Osteoblast (primary cell): ENCODE measurements around the gene CTTN. TPM values are rescaled to one million over a fixed set of nuclear protein-coding genes. Genes with fewer than 3 reads are reported as not detected.
A peak's percentile ranks its signal among the peaks of the same experiment; 100 is the strongest.

Source experiments
- DNase-seq: peaks from one replicate; pipeline ENCODE4 v3.0.0; 2011; ENCODE audit warnings: low spot score, mixed read lengths; ENCODE audit not compliant: insufficient read length; ENCODE audit errors: missing footprints
- H2AFZ ChIP-seq: 2 replicates; pipeline ENCODE4 v1.6.0; 2011; ENCODE audit warnings: mild to moderate bottlenecking, low read length
- H3K27ac ChIP-seq: 2 replicates; pipeline ENCODE4 v1.5.1; 2011; ENCODE audit warnings: mild to moderate bottlenecking, low read depth, low read length, moderate library complexity
- H3K27me3 ChIP-seq: 2 replicates; pipeline ENCODE4 v1.6.0; 2012; ENCODE audit warnings: mild to moderate bottlenecking, control low read depth, inconsistent platforms, low read length, moderate library complexity; ENCODE audit not compliant: insufficient read depth
- H3K36me3 ChIP-seq: 2 replicates; pipeline ENCODE4 v1.5.1; 2011; ENCODE audit warnings: mild to moderate bottlenecking, low read length, control low read depth, moderate library complexity; ENCODE audit not compliant: insufficient read depth
- H3K4me1 ChIP-seq: 2 replicates; pipeline ENCODE4 v1.5.1; 2011; ENCODE audit warnings: mild to moderate bottlenecking, low read length, control low read depth, moderate library complexity; ENCODE audit not compliant: insufficient read depth
- H3K4me2 ChIP-seq: 2 replicates; pipeline ENCODE4 v1.6.0; 2011; ENCODE audit warnings: mild to moderate bottlenecking, low read length; ENCODE audit not compliant: insufficient read depth
- H3K4me3 ChIP-seq: fragments of 200-600 bp; sonication (generic); 3 replicates; pipeline ENCODE4 v1.5.1; 2012; ENCODE audit warnings: mild to moderate bottlenecking, low read length, inconsistent platforms; ENCODE audit not compliant: insufficient read depth
- H3K79me2 ChIP-seq: 2 replicates; pipeline ENCODE4 v1.6.0; 2012; ENCODE audit warnings: mild to moderate bottlenecking, low read length, control low read depth, inconsistent platforms; ENCODE audit not compliant: insufficient read depth
- H3K9me3 ChIP-seq: 2 replicates; pipeline ENCODE4 v1.5.1; 2011; ENCODE audit warnings: low read depth, low read length, control low read depth
- H4K20me1 ChIP-seq: 2 replicates; pipeline ENCODE4 v1.6.0; 2012; ENCODE audit warnings: mild to moderate bottlenecking, low read length, control low read depth; ENCODE audit not compliant: insufficient read depth
- CTCF ChIP-seq: IDR thresholded peaks from 2 replicates; pipeline ENCODE4 v1.5.1; 2011; ENCODE audit warnings: mild to moderate bottlenecking, low read depth, low read length, moderate library complexity; ENCODE audit errors: extremely low read depth
- total RNA-seq: library from RNA; depleted of rRNA; stranded (reverse); fragments of >200 nt; gene quantifications from 2 replicates; pipeline ENCODE4 v1.2.3, GENCODE V29; 2012

Gene CTTN
- total RNA-seq, 1 donor = 429 TPM

- DNase-seq = peak; percentile 56
- no peaks in the 10 kb centered on the region for H3K9me3 ChIP-seq
- no peak overlapping the region for H3K4me2 ChIP-seq
- no peak overlapping the region for H3K4me3 ChIP-seq
- no peak for TF ChIP-seq CTCF
- H3K36me3 ChIP-seq = no peaks in the 10 kb centered on the region
- no peaks in the 10 kb centered on the region for H3K79me2 ChIP-seq
- no peak overlapping the region for H2AFZ ChIP-seq
- peaks cover 39% of the 10 kb centered on the region for H3K27me3 ChIP-seq
- peaks cover 6% of the 10 kb centered on the region for H4K20me1 ChIP-seq
- H3K27ac ChIP-seq = no peak overlapping the region
- H3K4me1 ChIP-seq = no peaks in the 10 kb centered on the region
Observed at GRCh38 chr11:70473186-70473872, 75.0 kb downstream of the CTTN start.

GRCh38 chr11:70473873-70474690, 75.8 kb downstream of the CTTN start:
- Histone ChIP-seq H3K36me3 (no peaks in the 10 kb centered on the region), H3K27ac (no peak overlapping the region), H3K9me3 (no peaks in the 10 kb centered on the region), H3K4me3 (no peak overlapping the region), H3K4me2 (no peak overlapping the region), H2AFZ (no peak overlapping the region), H3K4me1 (no peaks in the 10 kb centered on the region), H4K20me1 (peaks cover 6% of the 10 kb centered on the region), H3K79me2 (no peaks in the 10 kb centered on the region), H3K27me3 (peaks cover 38% of the 10 kb centered on the region)
- peak; percentile 74 for DNase-seq
- no peak for TF ChIP-seq CTCF

- TF ChIP-seq CTCF = no peak
- peaks cover 32% of the 10 kb centered on the region for H3K27me3 ChIP-seq
- peaks cover 6% of the 10 kb centered on the region for H4K20me1 ChIP-seq
- no peak overlapping the region for H3K27ac ChIP-seq
- no peak overlapping the region for H2AFZ ChIP-seq
- no peaks in the 10 kb centered on the region for H3K4me1 ChIP-seq
- H3K79me2 ChIP-seq = no peaks in the 10 kb centered on the region
- DNase-seq = peak; percentile 65
- no peak overlapping the region for H3K4me3 ChIP-seq
- H3K4me2 ChIP-seq = no peak overlapping the region
- H3K9me3 ChIP-seq = no peaks in the 10 kb centered on the region
- H3K36me3 ChIP-seq = no peaks in the 10 kb centered on the region
Observed at GRCh38 chr11:70474710-70475109, 76.4 kb downstream of the CTTN start.

- no peak for TF ChIP-seq CTCF
- no peaks in the 10 kb centered on the region for H3K9me3 ChIP-seq
- no peak overlapping the region for H3K4me3 ChIP-seq
- no peaks in the 10 kb centered on the region for H3K79me2 ChIP-seq
- H3K4me1 ChIP-seq = no peaks in the 10 kb centered on the region
- H3K27ac ChIP-seq = no peak overlapping the region
- H3K27me3 ChIP-seq = peaks cover 32% of the 10 kb centered on the region
- no peak overlapping the region for H2AFZ ChIP-seq
- no peak overlapping the region for H3K4me2 ChIP-seq
- DNase-seq = peak; percentile 89
- no peaks in the 10 kb centered on the region for H3K36me3 ChIP-seq
- peaks cover 6% of the 10 kb centered on the region for H4K20me1 ChIP-seq
Observed at GRCh38 chr11:70476669-70477068, 78.3 kb downstream of the CTTN start.
